ENCODE data around the gene PON3. TPM values are rescaled to one million over a fixed set of nuclear protein-coding genes. Genes with fewer than 3 reads are reported as not detected.

Gene PON3
- total RNA-seq, 1 experiment from 2014 or later = 1.2 TPM

DNA sequence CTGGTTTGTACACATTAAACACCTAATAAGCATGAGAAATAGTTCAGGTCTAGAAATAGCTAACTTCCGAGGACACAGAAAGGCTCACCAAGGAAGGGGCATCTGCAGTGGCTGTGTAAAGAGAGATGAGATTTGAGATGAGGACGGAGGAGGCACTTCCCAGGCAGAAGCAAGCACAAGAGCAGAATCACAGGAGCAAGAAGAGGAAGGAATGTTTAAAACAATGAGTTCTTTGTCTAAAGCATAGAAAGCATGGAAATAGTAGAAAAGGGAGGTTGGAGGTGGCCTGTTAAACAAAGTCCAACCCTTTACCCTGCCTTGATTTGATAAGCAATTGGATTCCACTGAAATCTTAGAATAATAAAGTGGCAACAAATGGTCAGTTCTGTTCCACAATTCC, 11.6 kb upstream of the PON3 start:
- Histone ChIP-seq H3K9me3 (ENCODE audit: control insufficient read depth, insufficient read depth, low read depth, low read length) (no peaks in the 10 kb centered on the region), H3K4me3 (ENCODE audit: low read depth in 2 of 2, low read length in 2 of 2) (no peak overlapping the region), H3K27ac (ENCODE audit: low read length) (no peak overlapping the region), H3K27me3 (ENCODE audit: control insufficient read depth, insufficient read depth, low read length) (no peaks in the 10 kb centered on the region), H3K4me1 (ENCODE audit: control insufficient read depth, insufficient read depth, low read length) (no peaks in the 10 kb centered on the region), H3K36me3 (ENCODE audit: control insufficient read depth, insufficient read depth, low read length) (peaks cover 23% of the 10 kb centered on the region)
- DNase-seq (ENCODE audit: low read depth, low spot score) = no peak
- ATAC-seq = no peak
- in situ Hi-C loops (cut with HindIII; ENCODE audit: low pct_unique_long_range_greater_than_20kb, low sequenced_read_pairs) (no loop called here), intact Hi-C loops (cut with micrococcal nuclease; ENCODE audit: unreplicated experiment) (no loop called here)
- CTCF ChIA-PET = no interaction called here
- BruUV-seq (replicated peaks) = no TSS peak
- POLR2A ChIA-PET = no interaction called here
- TF ChIP-seq SIN3A (IDR thresholded peaks at IDR 0.05; ENCODE audit: borderline replicate concordance, insufficient read depth, low read depth, low read length) = no peak
- TF ChIP-seq POLR2AphosphoS5 (IDR thresholded peaks at IDR 0.05; ENCODE audit: low read depth, low read length) = no peak
- TF ChIP-seq CTCF (IDR thresholded peaks at IDR 0.05) = no peak
- TF ChIP-seq TCF7L2 (IDR thresholded peaks at IDR 0.05; ENCODE audit: low read depth, low read length) = no peak
- TF ChIP-seq REST (IDR thresholded peaks at IDR 0.05; ENCODE audit: insufficient read depth in 1 of 2, low read depth in 2 of 2, low read length in 1 of 2) = no peak

- DNase-seq (ENCODE audit: low read depth, low spot score) = no peak
- Histone ChIP-seq H3K9me3 (ENCODE audit: control insufficient read depth, insufficient read depth, low read depth, low read length) (no peaks in the 10 kb centered on the region), H3K36me3 (ENCODE audit: control insufficient read depth, insufficient read depth, low read length) (peaks cover 15% of the 10 kb centered on the region), H3K4me3 (ENCODE audit: low read depth in 2 of 2, low read length in 2 of 2) (no peak overlapping the region), H3K27ac (ENCODE audit: low read length) (no peak overlapping the region), H3K27me3 (ENCODE audit: control insufficient read depth, insufficient read depth, low read length) (no peaks in the 10 kb centered on the region), H3K4me1 (ENCODE audit: control insufficient read depth, insufficient read depth, low read length) (no peaks in the 10 kb centered on the region)
- in situ Hi-C loops (cut with HindIII; ENCODE audit: low pct_unique_long_range_greater_than_20kb, low sequenced_read_pairs) = no loop called here
- BruUV-seq (replicated peaks) = no TSS peak
- intact Hi-C loops (cut with micrococcal nuclease; ENCODE audit: unreplicated experiment) = no loop called here
- ATAC-seq = no peak
- POLR2A ChIA-PET = no interaction called here
- CTCF ChIA-PET = no interaction called here
- TF ChIP-seq CTCF (IDR thresholded peaks at IDR 0.05) (no peak), REST (IDR thresholded peaks at IDR 0.05; ENCODE audit: insufficient read depth in 1 of 2, low read depth in 2 of 2, low read length in 1 of 2) (no peak), POLR2AphosphoS5 (IDR thresholded peaks at IDR 0.05; ENCODE audit: low read depth, low read length) (no peak), TCF7L2 (IDR thresholded peaks at IDR 0.05; ENCODE audit: low read depth, low read length) (no peak), SIN3A (IDR thresholded peaks at IDR 0.05; ENCODE audit: borderline replicate concordance, insufficient read depth, low read depth, low read length) (no peak)
These were observed 9.6 kb upstream of the PON3 start for GRCh38 chr7:95405800-95406199.

Data from Panc1 (cell line).